Measurements from ENCODE around the gene SLC38A2. TPM values are rescaled to one million over a fixed set of nuclear protein-coding genes. Genes with fewer than 3 reads are reported as not detected.

SLC38A2 gene
- total and polyA plus RNA-seq, 2 of the 4 experiments (the other 2 are of a cell fraction): 313 to 881 TPM

- Histone ChIP-seq H4K8ac (ENCODE audit: low read depth in 2 of 2, low read length in 2 of 2) (no peak overlapping the region; a peak in 1 of 4 replicates), H3K14ac (replicated peaks; ENCODE audit: low read depth, low read length) (no peak overlapping the region), H2BK120ac (ENCODE audit: low read depth, low read length) (no peak overlapping the region), H3K18ac (ENCODE audit: low read depth, low read length) (peak overlapping the region; percentile 44; the same call in 1 of the 2 replicates), H2AK9ac (replicated peaks; ENCODE audit: low read depth, low read length, poor library complexity) (no peak overlapping the region), H3K27ac (ENCODE audit: insufficient read depth, low read length) (no peak overlapping the region), H2BK20ac (ENCODE audit: low read depth, low read length) (no peak overlapping the region), H2AFZ (replicated peaks; ENCODE audit: low read length, poor library complexity) (no peak overlapping the region), H3K9ac (ENCODE audit: low read depth, low read length) (no peak overlapping the region), H3K4ac (ENCODE audit: low read depth, low read length) (no peak overlapping the region), H4K20me1 (ENCODE audit: insufficient read depth, low read length) (peaks cover 98% of the 10 kb centered on the region), H4K91ac (ENCODE audit: insufficient read depth, low read depth, low read length) (no peak overlapping the region), H2AK5ac (ENCODE audit: low read depth, low read length) (no peak overlapping the region), H3K9me1 (ENCODE audit: insufficient read depth, low read length) (no peaks in the 10 kb centered on the region), H3K4me2 (ENCODE audit: low read depth, low read length) (peak overlapping the region; percentile 67), H3K4me1 (ENCODE audit: control insufficient read depth, insufficient read depth, low read length) (peaks cover 2% of the 10 kb centered on the region; the same call in 1 of the 2 replicates), H3K23ac (ENCODE audit: low read depth, low read length) (no peak overlapping the region), H2BK5ac (ENCODE audit: low read depth, low read length, poor library complexity, severe bottlenecking) (peak overlapping the region; percentile 82), H3K4me3 (ENCODE audit: insufficient read depth, low read depth, low read length) (no peak overlapping the region), H2BK15ac (ENCODE audit: low read depth, low read length) (no peak overlapping the region), H3K9me3 (ENCODE audit: control insufficient read depth, insufficient read depth, low read length) (no peaks in the 10 kb centered on the region), H4K5ac (ENCODE audit: low read depth, low read length) (no peak overlapping the region), H3K56ac (ENCODE audit: extremely low read depth, insufficient read depth, low read length) (no peak overlapping the region), H3K36me3 (ENCODE audit: control insufficient read depth, insufficient read depth, low read length) (peaks cover 71% of the 10 kb centered on the region), H3K79me1 (ENCODE audit: low read depth in 1 of 2, low read length in 2 of 2) (peaks cover 0 to 39% of the 10 kb centered on the region in 2 experiments; a peak in 2 of 4 replicates), H3K27me3 (ENCODE audit: control insufficient read depth, insufficient read depth, low read length) (no peaks in the 10 kb centered on the region)
- in situ Hi-C loops (cut with MboI; ENCODE audit: low sequenced_read_pairs) (no loop called here), intact Hi-C loops (cut with micrococcal nuclease) (no loop called here), dilution Hi-C loops (cut with HindIII; ENCODE audit: low sequenced_read_pairs, unreplicated experiment) (no loop called here)
- DNase-seq (peak; percentile 85), ATAC-seq (ENCODE audit: low read depth) (no peak)
- TF ChIP-seq FOS (IDR thresholded peaks at IDR 0.05; ENCODE audit: low read depth, low read length) (no peak), POLR2A (IDR thresholded peaks at IDR 0.05; ENCODE audit: low read depth, low read length) (0 out of 2 replicates have a peak, but pooled peaks have one; percentile 4), RFX5 (IDR thresholded peaks at IDR 0.05; ENCODE audit: low read depth, low read length) (no peak), SMC3 (IDR thresholded peaks at IDR 0.05; ENCODE audit: low read depth, low read length) (peak; percentile 19; the same call in 1 of the 2 replicates)
- CTCF ChIA-PET: no interaction called here
- WGBS, 2 experiments (ENCODE audit: extremely low coverage in 2 of 2, insufficient read length in 1 of 2): no CpG with 5 or more reads among the region's 3 CpGs
- POLR2A ChIA-PET (ENCODE audit: unreplicated experiment): interaction anchor here (0.6 kb wide), 2 partner anchors 128 to 255 kb away, joined by 3 to 7 read pairs; no protein-coding TSS in a partner anchor
- BruUV-seq (replicated peaks): no TSS peak
Measured at GRCh38 chr12:46364777-46365580, 7.6 kb downstream of the SLC38A2 start.

Data from IMR-90 (cell line).